HCT116 (cell line): Measurements from ENCODE around the gene MEIOSIN. TPM values are rescaled to one million over a fixed set of nuclear protein-coding genes. Genes with fewer than 3 reads are reported as not detected.
A peak's percentile ranks its signal among the peaks of the same experiment; 100 is the strongest.

Experiments
- ATAC-seq: fragments of 200-7000 bp; cut with Tn5 transposase; 2 replicates; pipeline ENCODE4 v1.9.1; 2020; ENCODE audit warnings: mild to moderate bottlenecking, moderate library complexity
- BruUV-seq: library from RNA; stranded (reverse); fragments of 400-500 nt; replicated peaks from 2 replicates; lab custom pipeline; 2021; lab: Mats Ljungman, UMichigan
- CTCF ChIA-PET: fragments of 300-600 bp; sonication (Branson Sonifier 250); formaldehyde crosslinking; loops from one replicate; lab custom pipeline; 2021; ENCODE audit warnings: antibody characterized with exemption; lab: Charles Lee
- POLR2A ChIA-PET: fragments of 300-600, 350-600 bp; sonication (Branson Sonifier 250); formaldehyde crosslinking; loops from one replicate; lab custom pipeline; 2021; ENCODE audit warnings: antibody characterized with exemption; lab: Charles Lee
- RAD21 ChIA-PET, 2 experiments: fragments of 300-600 bp; sonication (Branson Sonifier 250); formaldehyde crosslinking; loops; one replicate each; lab custom pipeline; 2023; ENCODE audit warnings: low total read pairs in 2 of 2; ENCODE audit not compliant: uncharacterized antibody in 2 of 2, unreplicated experiment in 2 of 2, low non-redundant PET in 1 of 2; lab: Charles Lee
- DNase-seq: peaks from one replicate; pipeline ENCODE4 v3.0.0-alpha.2; 2010; ENCODE audit warnings: low read depth, low spot score
- H2AFZ ChIP-seq: fragments of 200-600 bp; shearing (Covaris generic), sonication (generic); 2 replicates; pipeline ENCODE4 v1.6.1; 2017; ENCODE audit warnings: low read depth, mixed run types, mixed read lengths, antibody characterized with exemption, low read length; ENCODE audit not compliant: poor library complexity, severe bottlenecking
- H3K27ac ChIP-seq: 2 replicates; pipeline ENCODE4 v1.5.1; 2012; ENCODE audit warnings: low read depth, low read length
- H3K27me3 ChIP-seq: fragments of 200-600 bp; sonication (generic); 2 replicates; pipeline ENCODE4 v1.6.1; 2016; ENCODE audit warnings: mixed run types, low read length, mixed read lengths; ENCODE audit not compliant: insufficient read depth
- H3K36me3 ChIP-seq, 2 experiments: fragments of 200-500 bp in 1 of 2; fragments of 200-600 bp in 1 of 2; sonication (Bioruptor generic) in 1 of 2; sonication (generic) in 1 of 2; 2 replicates each; pipeline versions ENCODE4 v1.5.1 to v1.6.1; 2014 to 2016; ENCODE audit warnings: low read length in 2 of 2, inconsistent platforms in 1 of 2, mixed read lengths in 1 of 2, mixed run types in 1 of 2; ENCODE audit not compliant: insufficient read depth in 2 of 2, control insufficient read depth in 1 of 2
- H3K4me1 ChIP-seq, 2 experiments: fragments of 200-600 bp in 1 of 2; sonication (generic) in 1 of 2; 2 replicates each; pipeline versions ENCODE4 v1.5.1 to v1.6.1; 2012 to 2017; ENCODE audit warnings: low read length in 2 of 2, inconsistent platforms in 1 of 2, mild to moderate bottlenecking in 1 of 2, mixed read lengths in 1 of 2, mixed run types in 1 of 2, moderate library complexity in 1 of 2; ENCODE audit not compliant: insufficient read depth in 2 of 2, control insufficient read depth in 1 of 2
- H3K4me2 ChIP-seq: fragments of 200-600 bp; sonication (generic); 2 replicates; pipeline ENCODE4 v1.6.1; 2017; ENCODE audit warnings: mixed run types, low read length, mixed read lengths
- H3K4me3 ChIP-seq, 2 experiments: fragments of 200-600 bp in 1 of 2; sonication (generic) in 1 of 2; replicated peaks in 1 of 2; 2 replicates each; pipeline ENCODE4 v1.5.1; 2011 to 2016; ENCODE audit warnings: low read length in 2 of 2, control low read depth in 1 of 2, low read depth in 1 of 2, mild to moderate bottlenecking in 1 of 2, mixed read lengths in 1 of 2, mixed run types in 1 of 2
- H3K79me2 ChIP-seq: fragments of 200-600 bp; sonication (generic); 2 replicates; pipeline ENCODE4 v1.6.1; 2017; ENCODE audit warnings: mild to moderate bottlenecking, mixed run types, low read length, moderate library complexity, mixed read lengths; ENCODE audit not compliant: insufficient read depth
- H3K9ac ChIP-seq: fragments of 200-600 bp; sonication (generic); 2 replicates; pipeline ENCODE4 v1.6.1; 2016; ENCODE audit warnings: low read length, mixed read lengths
- H3K9me2 ChIP-seq: fragments of 200-600 bp; sonication (generic), shearing (Covaris generic); 2 replicates; pipeline ENCODE4 v1.6.1; 2017; ENCODE audit warnings: mixed run types, mild to moderate bottlenecking, moderate library complexity; ENCODE audit not compliant: insufficient read depth
- H3K9me3 ChIP-seq, 2 experiments: fragments of 200-500 bp in 1 of 2; fragments of 200-600 bp in 1 of 2; sonication (Bioruptor generic) in 1 of 2; sonication (generic) in 1 of 2; 2 replicates each; pipeline ENCODE4 v1.6.1; 2014 to 2017; ENCODE audit warnings: low read length in 2 of 2, mixed read lengths in 2 of 2, inconsistent platforms in 1 of 2, low read depth in 1 of 2, mild to moderate bottlenecking in 1 of 2, mixed run types in 1 of 2, moderate library complexity in 1 of 2; ENCODE audit not compliant: control insufficient read depth in 1 of 2, insufficient read depth in 1 of 2
- H4K20me1 ChIP-seq: fragments of 200-600 bp; sonication (generic), shearing (Covaris generic); 2 replicates; pipeline ENCODE4 v1.6.1; 2017; ENCODE audit warnings: mixed run types, mild to moderate bottlenecking, moderate library complexity; ENCODE audit not compliant: insufficient read depth
- CBX3 ChIP-seq: IDR thresholded peaks from 2 replicates; pipeline ENCODE4 v1.6.1; 2012; ENCODE audit warnings: low read depth
- CEBPB ChIP-seq: IDR thresholded peaks from 2 replicates; pipeline ENCODE4 v1.6.1; 2012; ENCODE audit warnings: low read depth
- EGR1 ChIP-seq: IDR thresholded peaks from 2 replicates; pipeline ENCODE4 v1.6.1; 2012; ENCODE audit warnings: low read depth
- ELF1 ChIP-seq: IDR thresholded peaks from 2 replicates; pipeline ENCODE4 v1.6.1; 2012; ENCODE audit warnings: low read depth, borderline replicate concordance
- FOSL1 ChIP-seq: IDR thresholded peaks from 2 replicates; pipeline ENCODE4 v1.6.1; 2012; ENCODE audit warnings: low read depth
- POLR2A ChIP-seq: IDR thresholded peaks from 2 replicates; pipeline ENCODE4 v1.7.0; 2011; ENCODE audit warnings: borderline replicate concordance; ENCODE audit not compliant: insufficient read depth, insufficient read length; ENCODE audit errors: extremely low read depth
- SRF ChIP-seq: IDR thresholded peaks from 2 replicates; pipeline ENCODE4 v1.6.1; 2012; ENCODE audit warnings: low read depth
- ZNF274 ChIP-seq: fragments of 200-500 bp; sonication (Bioruptor generic); IDR thresholded peaks from 2 replicates; pipeline ENCODE4 v1.6.1; 2014; ENCODE audit warnings: mild to moderate bottlenecking, low read depth, low read length, inconsistent platforms
- intact Hi-C: fragments of 100-400 bp; cut with micrococcal nuclease; formaldehyde crosslinking; loops from 2 replicates; pipeline ENCODE4 v1.10.0; 2022
- total RNA-seq: library from RNA; stranded (reverse); gene quantifications from one replicate; pipeline ENCODE4 v1.2.1, GENCODE V29; 2021; ENCODE audit not compliant: unreplicated experiment
- TF ChIP-seq, protein P1 (sequence below): IDR thresholded peaks from 2 replicates; pipeline ENCODE4 v1.6.1; 2012; ENCODE audit warnings: low read depth

MEIOSIN gene
- total RNA-seq, 1 experiment from 2014 or later: 2.1 TPM

DNA sequence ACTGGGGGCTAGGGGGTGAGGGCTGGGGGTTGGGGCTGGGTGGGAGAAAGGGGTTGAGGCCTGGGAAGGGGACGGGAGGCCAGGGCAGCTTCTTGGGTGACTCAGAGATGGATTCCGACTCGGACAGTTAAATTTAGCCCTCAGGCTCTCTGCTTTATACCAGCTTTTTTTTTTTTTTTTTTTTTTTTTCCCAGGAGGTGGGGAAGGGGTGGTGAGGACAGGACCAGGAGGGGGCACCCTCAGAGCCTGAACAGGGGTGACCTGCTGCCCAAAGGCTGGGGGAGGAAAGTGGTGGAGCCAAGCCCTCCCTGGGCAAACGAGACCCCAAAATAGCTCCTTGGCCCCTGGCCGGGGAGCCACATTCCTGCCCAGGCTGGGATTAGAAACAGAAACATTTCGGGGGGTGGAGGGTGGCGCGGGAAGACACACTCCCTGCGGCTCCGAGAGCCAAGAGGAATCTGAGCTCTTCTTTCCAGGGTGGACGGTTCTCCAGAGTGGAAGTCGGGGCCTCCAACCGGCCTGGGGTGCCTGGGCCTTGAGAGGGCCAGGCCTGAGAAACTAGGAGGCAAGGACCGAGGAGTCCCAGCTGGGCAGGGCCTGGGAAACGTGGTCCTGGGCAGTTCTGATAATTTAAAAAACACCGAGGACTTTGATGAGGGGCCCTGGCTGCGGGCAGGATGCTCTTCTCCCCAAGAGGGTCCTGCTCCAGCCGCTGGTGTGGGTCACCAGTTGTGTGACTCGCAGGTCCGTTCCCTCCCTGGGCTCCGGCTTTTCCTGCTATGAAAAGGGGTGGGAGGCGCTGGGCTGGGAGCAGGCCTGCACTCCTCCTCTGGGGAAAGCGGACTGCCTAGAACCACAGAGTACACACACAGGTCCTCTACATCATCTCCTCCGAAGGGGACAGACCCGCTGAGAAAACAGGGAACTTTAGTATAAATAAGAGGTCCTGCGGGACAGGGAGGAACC is 49.9 kb downstream of the MEIOSIN start (continued):
- TF ChIP-seq, protein P1, sequence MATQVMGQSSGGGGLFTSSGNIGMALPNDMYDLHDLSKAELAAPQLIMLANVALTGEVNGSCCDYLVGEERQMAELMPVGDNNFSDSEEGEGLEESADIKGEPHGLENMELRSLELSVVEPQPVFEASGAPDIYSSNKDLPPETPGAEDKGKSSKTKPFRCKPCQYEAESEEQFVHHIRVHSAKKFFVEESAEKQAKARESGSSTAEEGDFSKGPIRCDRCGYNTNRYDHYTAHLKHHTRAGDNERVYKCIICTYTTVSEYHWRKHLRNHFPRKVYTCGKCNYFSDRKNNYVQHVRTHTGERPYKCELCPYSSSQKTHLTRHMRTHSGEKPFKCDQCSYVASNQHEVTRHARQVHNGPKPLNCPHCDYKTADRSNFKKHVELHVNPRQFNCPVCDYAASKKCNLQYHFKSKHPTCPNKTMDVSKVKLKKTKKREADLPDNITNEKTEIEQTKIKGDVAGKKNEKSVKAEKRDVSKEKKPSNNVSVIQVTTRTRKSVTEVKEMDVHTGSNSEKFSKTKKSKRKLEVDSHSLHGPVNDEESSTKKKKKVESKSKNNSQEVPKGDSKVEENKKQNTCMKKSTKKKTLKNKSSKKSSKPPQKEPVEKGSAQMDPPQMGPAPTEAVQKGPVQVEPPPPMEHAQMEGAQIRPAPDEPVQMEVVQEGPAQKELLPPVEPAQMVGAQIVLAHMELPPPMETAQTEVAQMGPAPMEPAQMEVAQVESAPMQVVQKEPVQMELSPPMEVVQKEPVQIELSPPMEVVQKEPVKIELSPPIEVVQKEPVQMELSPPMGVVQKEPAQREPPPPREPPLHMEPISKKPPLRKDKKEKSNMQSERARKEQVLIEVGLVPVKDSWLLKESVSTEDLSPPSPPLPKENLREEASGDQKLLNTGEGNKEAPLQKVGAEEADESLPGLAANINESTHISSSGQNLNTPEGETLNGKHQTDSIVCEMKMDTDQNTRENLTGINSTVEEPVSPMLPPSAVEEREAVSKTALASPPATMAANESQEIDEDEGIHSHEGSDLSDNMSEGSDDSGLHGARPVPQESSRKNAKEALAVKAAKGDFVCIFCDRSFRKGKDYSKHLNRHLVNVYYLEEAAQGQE: no peak
- TF ChIP-seq POLR2A (no peak), CEBPB (no peak), EGR1 (no peak)

DNA sequence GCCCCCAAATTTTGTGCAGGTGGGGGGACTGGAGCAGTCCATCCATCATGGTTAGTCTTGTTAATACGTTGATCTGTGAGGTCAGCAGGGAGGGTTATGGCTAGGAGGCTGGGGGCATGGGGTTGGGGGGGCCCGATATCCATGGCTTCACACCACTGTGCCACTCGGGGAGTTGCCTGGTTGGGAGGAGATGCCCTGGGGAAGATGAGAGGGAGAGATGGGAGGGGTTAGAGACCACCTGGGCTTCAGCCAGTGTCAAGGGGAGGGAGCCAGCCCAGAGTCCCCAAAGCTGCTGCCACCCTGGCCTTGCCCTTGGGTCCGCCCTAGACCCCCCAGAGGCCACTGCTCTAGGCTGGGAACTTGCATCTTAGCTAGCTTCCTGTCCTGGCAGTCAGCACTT is 50.9 kb downstream of the MEIOSIN start:
- no peaks in the 10 kb centered on the region for H3K9me2 ChIP-seq
- H3K36me3 ChIP-seq: peaks cover 5 to 8% of the 10 kb centered on the region in 2 experiments; a peak in 3 of 4 replicates
- ATAC-seq: no peak
- no peaks in the 10 kb centered on the region; the same call in 1 of the 2 replicates for H3K79me2 ChIP-seq
- TF ChIP-seq CBX3 (no peak), ELF1 (no peak), SRF (no peak), CEBPB (no peak), FOSL1 (no peak), ZNF274 (no peak)
- TF ChIP-seq, protein P1: no peak
- H3K4me2 ChIP-seq: peak overlapping the region; percentile 84; the same call in 1 of the 2 replicates
- no peak overlapping the region for H2AFZ ChIP-seq
- BruUV-seq: no TSS peak
- RAD21 ChIA-PET: no interaction called here
- no peak overlapping the region for H3K9ac ChIP-seq
- H3K27me3 ChIP-seq: no peaks in the 10 kb centered on the region
- H3K27ac ChIP-seq: peak overlapping the region; percentile 91; the same call in 1 of the 2 replicates
- CTCF ChIA-PET: no interaction called here
- intact Hi-C loops: no loop called here
- no peaks in the 10 kb centered on the region for H3K9me3 ChIP-seq
- POLR2A ChIA-PET: no interaction called here
- H3K4me3 ChIP-seq: no peak overlapping the region
- peaks cover 38 to 51% of the 10 kb centered on the region in 2 experiments for H3K4me1 ChIP-seq
- no peaks in the 10 kb centered on the region for H4K20me1 ChIP-seq
- no peak for DNase-seq
